H1 (cell line): ENCODE data around the gene RPRML.

ENCODE experiments used
- CTCF ChIP-seq, 3 experiments: IDR thresholded peaks; 1 replicate in 2 of 3; 2 replicates in 1 of 3; pipeline versions ENCODE4 v1.5.1 to v1.6.1; 2011; ENCODE audit warnings: low read length in 3 of 3, mild to moderate bottlenecking in 3 of 3, inconsistent platforms in 2 of 3, low read depth in 1 of 3, moderate library complexity in 1 of 3; ENCODE audit not compliant: insufficient read depth in 1 of 3; ENCODE audit errors: control extremely low read depth in 1 of 3
- EP300 ChIP-seq, 2 experiments: IDR thresholded peaks; 1 replicate in 1 of 2; 2 replicates in 1 of 2; pipeline ENCODE4 v1.6.1; 2011 to 2012; ENCODE audit warnings: low read depth in 2 of 2, low read length in 2 of 2, mild to moderate bottlenecking in 2 of 2, borderline replicate concordance in 1 of 2, inconsistent platforms in 1 of 2, moderate library complexity in 1 of 2
- HDAC2 ChIP-seq, 2 experiments: fragments of 300-600 bp in 1 of 2; sonication (generic) in 1 of 2; IDR thresholded peaks; 2 replicates each; pipeline ENCODE4 v1.6.1; 2011 to 2012; ENCODE audit warnings: low read depth in 2 of 2, low read length in 2 of 2, mild to moderate bottlenecking in 2 of 2, moderate library complexity in 2 of 2, borderline replicate concordance in 1 of 2, inconsistent platforms in 1 of 2
- MAX ChIP-seq: IDR thresholded peaks from 2 replicates; pipeline ENCODE4 v1.6.1; 2012; ENCODE audit warnings: inconsistent platforms
- PHF8 ChIP-seq: fragments of 200-600 bp; sonication (generic); conservative IDR thresholded peaks from 2 replicates; pipeline ENCODE4 v1.7.1; 2012; ENCODE audit warnings: low read depth, mild to moderate bottlenecking, inconsistent platforms, low read length, moderate library complexity
- POLR2A ChIP-seq, 2 experiments: IDR thresholded peaks; 1 replicate in 1 of 2; 2 replicates in 1 of 2; pipeline ENCODE4 v1.6.1; 2011; ENCODE audit warnings: low read depth in 2 of 2, low read length in 2 of 2, mild to moderate bottlenecking in 2 of 2; ENCODE audit errors: control extremely low read depth in 1 of 2
- POLR2AphosphoS5 ChIP-seq: IDR thresholded peaks from 2 replicates; pipeline ENCODE4 v1.6.1; 2011; ENCODE audit warnings: low read depth, low read length
- SIX5 ChIP-seq: IDR thresholded peaks from 2 replicates; pipeline ENCODE4 v1.6.1; 2011; ENCODE audit warnings: mild to moderate bottlenecking, low read depth, low read length
- TAF1 ChIP-seq: IDR thresholded peaks from 2 replicates; pipeline ENCODE4 v1.6.1; 2011; ENCODE audit warnings: mild to moderate bottlenecking, low read depth, low read length
- TAF7 ChIP-seq: optimal IDR thresholded peaks from 2 replicates; pipeline ENCODE3; 2011; ENCODE audit warnings: low read depth, mild to moderate bottlenecking, inconsistent platforms, low read length, moderate library complexity, borderline replicate concordance

DNA sequence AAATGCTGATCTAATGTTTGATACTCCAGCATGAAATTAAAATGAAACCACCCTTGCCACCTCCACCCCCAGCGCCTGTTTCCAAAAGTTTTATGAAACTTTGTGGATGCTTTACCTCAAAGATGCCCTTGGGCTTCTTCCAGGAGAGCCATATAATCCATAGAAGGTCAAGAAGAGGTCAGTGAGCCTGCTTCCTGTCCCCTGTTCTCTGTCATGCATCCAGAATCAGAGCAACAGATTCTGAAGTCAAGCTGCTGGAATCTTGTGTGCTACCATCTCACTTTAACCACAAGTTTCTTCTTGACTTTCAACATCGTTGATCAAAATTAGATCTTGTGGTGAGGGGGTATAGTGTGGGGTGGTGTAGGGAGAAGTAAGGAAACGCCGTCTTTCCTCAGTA, 47.5 kb downstream of the RPRML start:
- TF ChIP-seq CTCF (IDR thresholded peaks at IDR 0.05; ENCODE audit: control extremely low read depth in 1 of 3, insufficient read depth in 1 of 3, low read depth in 1 of 3, low read length in 3 of 3), result no peak
- TF ChIP-seq MAX, result no peak
- no peak for TF ChIP-seq PHF8
- no peak for TF ChIP-seq POLR2AphosphoS5
- no peak for TF ChIP-seq POLR2A (IDR thresholded peaks at IDR 0.05; ENCODE audit: control extremely low read depth in 1 of 2, low read depth in 2 of 2, low read length in 2 of 2)
- TF ChIP-seq EP300 (IDR thresholded peaks at IDR 0.05; ENCODE audit: borderline replicate concordance in 1 of 2, low read depth in 2 of 2, low read length in 2 of 2), result no peak
- no peak for TF ChIP-seq TAF7
- TF ChIP-seq TAF1, result no peak
- TF ChIP-seq HDAC2 (IDR thresholded peaks at IDR 0.05; ENCODE audit: borderline replicate concordance in 1 of 2, low read depth in 2 of 2, low read length in 2 of 2), result no peak
- no peak for TF ChIP-seq SIX5
